Left colon (tissue), 2 donors: Measurements from ENCODE around the gene LDLRAD3. TPM values are rescaled to one million over a fixed set of nuclear protein-coding genes. Genes with fewer than 3 reads are reported as not detected.

Experiments used
- ATAC-seq: fragments of 200-7000 bp; cut with Tn5 transposase; one replicate; pipeline ENCODE4 v1.9.1; 2020; ENCODE audit warnings: mild to moderate bottlenecking, moderate library complexity
- DNase-seq, 2 donors: peaks; one replicate each; pipeline ENCODE4 v3.0.0-alpha.2; 2020
- intact Hi-C, 2 donors: fragments of 100-400 bp; cut with DNase I in 1 of 2; cut with micrococcal nuclease in 1 of 2; formaldehyde crosslinking; loops; one replicate each; pipeline versions ENCODE4 v1.11.2 to v1.14.0; 2022; cut with DNase I, micrococcal nuclease
- total RNA-seq, 2 donors: library from RNA; stranded (reverse); fragmentation: NEBNext Ultra II Directional; extraction: Animal tissue kit (Norgen Biotek cat#: 25700); gene quantifications; one replicate each; pipeline ENCODE4 v1.2.1, GENCODE V29; 2021
- donor health status: DM: no; HTN: no; CAD: no.
- donor health status: DM: yes; HTN: yes; CAD: no.

The LDLRAD3 gene
- total RNA-seq, 2 donors from 2014 or later, result 2.3 to 2.9 TPM

- DNase-seq, result no peak
- no peak for ATAC-seq
- intact Hi-C loops, result no loop called here
Measured at GRCh38 chr11:36224209-36224882, 280.5 kb downstream of the LDLRAD3 start.

GRCh38 chr11:36227044-36227443 is 283.2 kb downstream of the LDLRAD3 start:
- DNase-seq (no peak), ATAC-seq (no peak)
- intact Hi-C loops, result no loop called here

GRCh38 chr11:36228689-36229088 is 284.8 kb downstream of the LDLRAD3 start:
- DNase-seq (no peak), ATAC-seq (no peak)
- intact Hi-C loops, result no loop called here

- intact Hi-C loops, result no loop called here
- ATAC-seq, result no peak
- DNase-seq, result no peak
Measured at GRCh38 chr11:36229091-36229705, 285.3 kb downstream of the LDLRAD3 start.

- ATAC-seq (no peak), DNase-seq (no peak)
- intact Hi-C loops, result no loop called here
Measured at GRCh38 chr11:36230779-36231699, 287.2 kb downstream of the LDLRAD3 start.

GRCh38 chr11:36233204-36233603 is 289.3 kb downstream of the LDLRAD3 start:
- intact Hi-C loops, result no loop called here
- ATAC-seq (no peak), DNase-seq (no peak)

GRCh38 chr11:36234825-36235224 is 291.0 kb downstream of the LDLRAD3 start:
- DNase-seq (no peak), ATAC-seq (no peak)
- intact Hi-C loops, result no loop called here

- no peak for DNase-seq
- intact Hi-C loops, result no loop called here
- no peak for ATAC-seq
Measured at GRCh38 chr11:36235750-36236149, 291.9 kb downstream of the LDLRAD3 start.

GRCh38 chr11:36237391-36237790 is 293.5 kb downstream of the LDLRAD3 start:
- ATAC-seq (no peak), DNase-seq (no peak)
- intact Hi-C loops, result no loop called here

- DNase-seq, result no peak
Measured at GRCh38 chr11:36238036-36238631, 294.3 kb downstream of the LDLRAD3 start.

GRCh38 chr11:36238881-36239280 is 295.0 kb downstream of the LDLRAD3 start:
- ATAC-seq (no peak), DNase-seq (no peak)
- intact Hi-C loops, result no loop called here

More at GRCh38 chr11:36238036-36238631, 294.3 kb downstream of the LDLRAD3 start:
- intact Hi-C loops, result no loop called here
- no peak for ATAC-seq

- no peak for ATAC-seq
- intact Hi-C loops, result no loop called here
- DNase-seq, result no peak
Measured at GRCh38 chr11:36239636-36240035, 295.8 kb downstream of the LDLRAD3 start.

GRCh38 chr11:36240173-36240572 is 296.3 kb downstream of the LDLRAD3 start:
- no peak for ATAC-seq
- intact Hi-C loops, result no loop called here
- DNase-seq, result no peak

- DNase-seq, result no peak
- intact Hi-C loops, result no loop called here
- no peak for ATAC-seq
Measured at GRCh38 chr11:36240801-36241200, 296.9 kb downstream of the LDLRAD3 start.

- DNase-seq (no peak), ATAC-seq (no peak)
- intact Hi-C loops, result no loop called here
Measured at GRCh38 chr11:36241497-36241896, 297.6 kb downstream of the LDLRAD3 start.

GRCh38 chr11:36243641-36244040 is 299.8 kb downstream of the LDLRAD3 start:
- intact Hi-C loops, result no loop called here
- ATAC-seq (no peak), DNase-seq (no peak)

- intact Hi-C loops, result no loop called here
- no peak for DNase-seq
- no peak for ATAC-seq
Measured at GRCh38 chr11:36247493-36247892, 303.6 kb downstream of the LDLRAD3 start.

- ATAC-seq, result no peak
- no peak for DNase-seq
- intact Hi-C loops, result no loop called here
Measured at GRCh38 chr11:36248436-36248835, 304.6 kb downstream of the LDLRAD3 start.

GRCh38 chr11:36249246-36249645 is 305.4 kb downstream of the LDLRAD3 start:
- DNase-seq (no peak), ATAC-seq (no peak)
- intact Hi-C loops, result no loop called here
